Breast epithelium (tissue), 4 donors: ENCODE measurements around the gene CUBN. TPM values are rescaled to one million over a fixed set of nuclear protein-coding genes. Genes with fewer than 3 reads are reported as not detected.
A peak's percentile ranks its signal among the peaks of the same experiment; 100 is the strongest.

Experiments used
- DNase-seq, 2 donors: peaks; one replicate each; pipeline ENCODE4 v3.0.0-alpha.2; 2019; ENCODE audit warnings: low spot score in 2 of 2
- H3K27ac ChIP-seq, 2 donors: fragments of 200-600 bp; sonication (generic) in 1 of 2; one replicate each; pipeline ENCODE4 v1.5.1; 2016 to 2019; ENCODE audit warnings: mild to moderate bottlenecking in 1 of 2
- H3K27me3 ChIP-seq, 2 donors: fragments of 200-600 bp; sonication (generic) in 1 of 2; one replicate each; pipeline versions ENCODE4 v1.5.1 to v1.6.0; 2017 to 2019; ENCODE audit warnings: control low read depth in 1 of 2, mild to moderate bottlenecking in 1 of 2
- H3K36me3 ChIP-seq: fragments of 200-600 bp; one replicate; pipeline ENCODE4 v1.5.1; 2019
- H3K4me1 ChIP-seq, 2 donors: fragments of 200-600 bp; sonication (generic); one replicate each; pipeline ENCODE4 v1.5.1; 2016 to 2019; ENCODE audit warnings: control low read depth in 1 of 2
- H3K4me3 ChIP-seq, 3 donors: fragments of 200-600 bp; sonication (generic); 1 replicate in 2 of 3; 2 replicates in 1 of 3; pipeline ENCODE4 v1.5.1; 2016 to 2019; ENCODE audit warnings: mild to moderate bottlenecking in 3 of 3, moderate library complexity in 2 of 3
- H3K9me3 ChIP-seq, 2 donors: fragments of 200-600 bp; sonication (generic) in 1 of 2; one replicate each; pipeline ENCODE4 v1.5.1; 2016 to 2019; ENCODE audit warnings: control low read depth in 1 of 2
- POLR2A ChIP-seq: fragments of 450-650 bp; IDR thresholded peaks from one replicate; pipeline ENCODE4 v1.6.1; 2016; ENCODE audit warnings: antibody characterized with exemption, mild to moderate bottlenecking, moderate library complexity
- POLR2AphosphoS5 ChIP-seq, 3 donors: sonication (generic); formaldehyde crosslinking; IDR thresholded peaks; one replicate each; pipeline ENCODE4 v1.6.1; 2017; ENCODE audit warnings: antibody characterized with exemption in 3 of 3
- intact Hi-C: fragments of 100-400 bp; cut with DNase I; formaldehyde crosslinking; loops from one replicate; pipeline ENCODE4 v1.15.1; 2023; ENCODE audit warnings: low total_unique reads
- total RNA-seq, 3 donors: library from RNA; depleted of rRNA; stranded (reverse); fragments of >200 nt; gene quantifications; one replicate each; pipeline ENCODE4 v1.1.0, GENCODE V29; 2016
- TF ChIP-seq, protein P1 (sequence below), 3 donors: fragments of 450-650 bp; IDR thresholded peaks; one replicate each; pipeline ENCODE4 v1.5.1; 2016 to 2017; ENCODE audit warnings: antibody characterized with exemption in 3 of 3, mild to moderate bottlenecking in 3 of 3, moderate library complexity in 3 of 3

The CUBN gene
- total RNA-seq, 3 donors from 2014 or later = 1.6 to 5.7 (median 5.0) TPM

- TF ChIP-seq POLR2A = no peak
- TF ChIP-seq, protein P1, sequence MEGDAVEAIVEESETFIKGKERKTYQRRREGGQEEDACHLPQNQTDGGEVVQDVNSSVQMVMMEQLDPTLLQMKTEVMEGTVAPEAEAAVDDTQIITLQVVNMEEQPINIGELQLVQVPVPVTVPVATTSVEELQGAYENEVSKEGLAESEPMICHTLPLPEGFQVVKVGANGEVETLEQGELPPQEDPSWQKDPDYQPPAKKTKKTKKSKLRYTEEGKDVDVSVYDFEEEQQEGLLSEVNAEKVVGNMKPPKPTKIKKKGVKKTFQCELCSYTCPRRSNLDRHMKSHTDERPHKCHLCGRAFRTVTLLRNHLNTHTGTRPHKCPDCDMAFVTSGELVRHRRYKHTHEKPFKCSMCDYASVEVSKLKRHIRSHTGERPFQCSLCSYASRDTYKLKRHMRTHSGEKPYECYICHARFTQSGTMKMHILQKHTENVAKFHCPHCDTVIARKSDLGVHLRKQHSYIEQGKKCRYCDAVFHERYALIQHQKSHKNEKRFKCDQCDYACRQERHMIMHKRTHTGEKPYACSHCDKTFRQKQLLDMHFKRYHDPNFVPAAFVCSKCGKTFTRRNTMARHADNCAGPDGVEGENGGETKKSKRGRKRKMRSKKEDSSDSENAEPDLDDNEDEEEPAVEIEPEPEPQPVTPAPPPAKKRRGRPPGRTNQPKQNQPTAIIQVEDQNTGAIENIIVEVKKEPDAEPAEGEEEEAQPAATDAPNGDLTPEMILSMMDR (IDR thresholded peaks at IDR 0.05) = no peak
- peaks cover 0 to 3% of the 10 kb centered on the region in 2 donors for H3K4me1 ChIP-seq
- no peak for DNase-seq
- no peak overlapping the region for H3K4me3 ChIP-seq
- peak overlapping the region; percentile 89 to 91 for H3K27ac ChIP-seq
- intact Hi-C loops = no loop called here
- no peaks in the 10 kb centered on the region for H3K27me3 ChIP-seq
- no peaks in the 10 kb centered on the region for H3K9me3 ChIP-seq
- H3K36me3 ChIP-seq = no peaks in the 10 kb centered on the region
These were observed 67.6 kb downstream of the CUBN start for GRCh38 chr10:17062009-17062408.

DNA sequence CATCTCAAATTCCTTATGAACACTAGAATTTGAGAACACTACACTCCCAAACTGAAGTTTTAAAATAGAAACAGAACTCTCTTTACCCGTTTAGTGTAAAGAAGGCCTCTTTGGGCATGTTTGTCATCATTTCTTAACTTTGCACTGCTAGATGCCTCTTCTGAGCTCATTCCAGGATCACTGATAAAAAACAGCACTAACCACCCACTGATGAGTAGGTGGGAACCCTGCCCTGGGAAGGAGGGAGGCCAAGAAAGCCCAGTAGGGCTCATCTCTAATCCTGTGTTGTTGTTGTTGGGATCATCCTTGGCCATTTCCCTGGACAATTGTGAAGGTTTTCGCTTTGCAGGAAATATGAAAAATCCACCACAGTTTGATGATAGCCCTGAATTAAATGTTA, 68.2 kb downstream of the CUBN start:
- intact Hi-C loops = no loop called here
- H3K9me3 ChIP-seq = no peaks in the 10 kb centered on the region
- no peaks in the 10 kb centered on the region for H3K36me3 ChIP-seq
- H3K27me3 ChIP-seq = no peaks in the 10 kb centered on the region
- H3K27ac ChIP-seq = peak overlapping the region; percentile 89 to 91
- DNase-seq = no peak
- TF ChIP-seq, protein P1 (IDR thresholded peaks at IDR 0.05) = no peak
- TF ChIP-seq POLR2A = no peak
- no peak for TF ChIP-seq POLR2AphosphoS5 (IDR thresholded peaks at IDR 0.05)
- no peak overlapping the region for H3K4me3 ChIP-seq
- peaks cover 0 to 3% of the 10 kb centered on the region in 2 donors for H3K4me1 ChIP-seq

- TF ChIP-seq POLR2A = no peak
- TF ChIP-seq, protein P1 (IDR thresholded peaks at IDR 0.05) = no peak
- TF ChIP-seq POLR2AphosphoS5 (IDR thresholded peaks at IDR 0.05) = no peak
- intact Hi-C loops = no loop called here
- no peak overlapping the region for H3K4me3 ChIP-seq
- H3K36me3 ChIP-seq = no peaks in the 10 kb centered on the region
- no peaks in the 10 kb centered on the region for H3K9me3 ChIP-seq
- no peaks in the 10 kb centered on the region for H3K27me3 ChIP-seq
- no peak for DNase-seq
- H3K27ac ChIP-seq = no peak overlapping the region
- peaks cover 0 to 3% of the 10 kb centered on the region in 2 donors for H3K4me1 ChIP-seq
These were observed 69.3 kb downstream of the CUBN start for GRCh38 chr10:17060289-17060688.

- Histone ChIP-seq H3K36me3 (no peaks in the 10 kb centered on the region), H3K27ac (peak overlapping the region in 1 of 2 donors; percentile 21), H3K4me3 (no peak overlapping the region), H3K4me1 (peaks cover 0 to 3% of the 10 kb centered on the region in 2 donors), H3K27me3 (no peaks in the 10 kb centered on the region), H3K9me3 (no peaks in the 10 kb centered on the region)
- TF ChIP-seq POLR2A (no peak), POLR2AphosphoS5 (IDR thresholded peaks at IDR 0.05) (no peak)
- TF ChIP-seq, protein P1 (IDR thresholded peaks at IDR 0.05) = no peak
- no peak for DNase-seq
- intact Hi-C loops = no loop called here
These were observed 70.4 kb downstream of the CUBN start for GRCh38 chr10:17059197-17059688.

GRCh38 chr10:17058093-17058492, 71.5 kb downstream of the CUBN start:
- no peaks in the 10 kb centered on the region for H3K36me3 ChIP-seq
- no peak for DNase-seq
- peaks cover 0 to 3% of the 10 kb centered on the region in 2 donors for H3K4me1 ChIP-seq
- no peaks in the 10 kb centered on the region for H3K9me3 ChIP-seq
- TF ChIP-seq, protein P1 (IDR thresholded peaks at IDR 0.05) = no peak
- TF ChIP-seq POLR2A (no peak), POLR2AphosphoS5 (IDR thresholded peaks at IDR 0.05) (no peak)
- no peak overlapping the region for H3K27ac ChIP-seq
- H3K27me3 ChIP-seq = no peaks in the 10 kb centered on the region
- intact Hi-C loops = no loop called here
- no peak overlapping the region for H3K4me3 ChIP-seq
